K562 (cell line): ENCODE measurements around the gene ZFR2. TPM values are rescaled to one million over a fixed set of nuclear protein-coding genes. Genes with fewer than 3 reads are reported as not detected.

Experiments used
- ATAC-seq: fragments of 200-7000 bp; cut with Tn5 transposase; 3 replicates; pipeline ENCODE4 v1.9.1; 2020; ENCODE audit warnings: moderate library complexity
- BruUV-seq: library from RNA; stranded (reverse); fragments of 400-500 nt; replicated peaks from 2 replicates; lab custom pipeline; 2021; lab: Mats Ljungman, UMichigan
- CTCF ChIA-PET: fragments of 300-600 bp; formaldehyde crosslinking; extraction: SDS; loops from one replicate; lab custom pipeline; 2021; ENCODE audit warnings: low intra/inter-chr PET ratio; lab: Yijun Ruan, JAX
- POLR2A ChIA-PET: fragments of 300-600, 350-650 bp; sonication (Branson Sonifier 250); formaldehyde crosslinking; extraction: SDS; loops from one replicate; lab custom pipeline; 2021; ENCODE audit warnings: antibody characterized with exemption, inconsistent platforms; lab: Yijun Ruan, JAX
- DNase-seq, 4 experiments: peaks; one replicate each; pipeline versions ENCODE4 v3.0.0 to v3.0.0-alpha.2; 2011 to 2018; ENCODE audit warnings: low spot score in 3 of 4, mixed read lengths in 3 of 4; ENCODE audit errors: extremely low read depth in 1 of 4
- FAIRE-seq: peaks from 2 replicates; lab custom pipeline; 2011; peaks lifted over from hg19 to GRCh38; lab: Jason Lieb, UNC
- H2AFZ ChIP-seq: 2 replicates; pipeline ENCODE4 v1.6.0; 2011; ENCODE audit warnings: low read depth, low read length, control low read depth, inconsistent platforms
- H3K27ac ChIP-seq: fragments of 200-600 bp; 3 replicates; pipeline ENCODE4 v1.8.0; 2011; ENCODE audit warnings: low read depth, mild to moderate bottlenecking, control low read depth, inconsistent platforms, low read length, moderate library complexity, mixed read lengths; ENCODE audit errors: extremely low read depth
- H3K27me3 ChIP-seq, 2 experiments: fragments of 300-600 bp in 1 of 2; 2 replicates in 1 of 2; 3 replicates in 1 of 2; pipeline versions ENCODE4 v1.6.0 to v1.8.0; 2011; ENCODE audit warnings: inconsistent platforms in 2 of 2, low read length in 2 of 2, mild to moderate bottlenecking in 1 of 2, mixed read lengths in 1 of 2, moderate library complexity in 1 of 2; ENCODE audit not compliant: control insufficient read depth in 2 of 2, insufficient read depth in 2 of 2
- H3K36me3 ChIP-seq: fragments of 300-600 bp; 3 replicates; pipeline ENCODE4 v1.8.0; 2011; ENCODE audit warnings: mild to moderate bottlenecking, low read length, inconsistent platforms; ENCODE audit not compliant: control insufficient read depth, insufficient read depth
- H3K4me1 ChIP-seq, 2 experiments: fragments of 200-600 bp in 1 of 2; replicated peaks in 1 of 2; 2 replicates in 1 of 2; 3 replicates in 1 of 2; pipeline versions ENCODE4 v1.5.1 to v1.8.0; 2011; ENCODE audit warnings: inconsistent platforms in 2 of 2, low read length in 2 of 2, mild to moderate bottlenecking in 1 of 2, mixed read lengths in 1 of 2, moderate library complexity in 1 of 2; ENCODE audit not compliant: control insufficient read depth in 2 of 2, insufficient read depth in 2 of 2
- H3K4me2 ChIP-seq: 2 replicates; pipeline ENCODE4 v1.6.1; 2011; ENCODE audit warnings: low read length, control low read depth, inconsistent platforms, mixed read lengths; ENCODE audit not compliant: insufficient read depth
- H3K4me3 ChIP-seq: fragments of 200-600 bp; sonication (generic), shearing (Covaris generic); 2 replicates; pipeline ENCODE4 v1.5.1; 2016; ENCODE audit warnings: control low read depth, inconsistent platforms
- H3K79me2 ChIP-seq: fragments of 200-600 bp; 3 replicates; pipeline ENCODE4 v1.8.0; 2011; ENCODE audit warnings: low read length, inconsistent platforms; ENCODE audit not compliant: control insufficient read depth, insufficient read depth
- H3K9ac ChIP-seq, 2 experiments: 2 replicates each; pipeline versions ENCODE4 v1.6.0 to v1.6.1; 2011; ENCODE audit warnings: low read depth in 2 of 2, low read length in 2 of 2, control low read depth in 1 of 2, inconsistent platforms in 1 of 2, mild to moderate bottlenecking in 1 of 2, mixed read lengths in 1 of 2; ENCODE audit not compliant: insufficient read depth in 1 of 2
- H3K9me1 ChIP-seq: one replicate; pipeline ENCODE4 v1.6.0; 2011; ENCODE audit warnings: inconsistent platforms, mild to moderate bottlenecking, low read length, moderate library complexity; ENCODE audit not compliant: control insufficient read depth, insufficient read depth
- H3K9me3 ChIP-seq: replicated peaks from 2 replicates; pipeline ENCODE4 v1.5.1; 2011; ENCODE audit warnings: low read depth, low read length, inconsistent platforms; ENCODE audit not compliant: control insufficient read depth, insufficient read depth
- H4K20me1 ChIP-seq: replicated peaks from 2 replicates; pipeline ENCODE4 v1.6.1; 2011; ENCODE audit warnings: low read length, inconsistent platforms, mixed read lengths; ENCODE audit not compliant: control insufficient read depth, insufficient read depth
- DMBX1 ChIP-seq: fragments of 250-450 bp; sonication (Bioruptor Pico); IDR thresholded peaks from 2 replicates; pipeline ENCODE4 v1.8.0; 2022; ENCODE audit warnings: inconsistent platforms, mild to moderate bottlenecking, moderate library complexity, borderline replicate concordance
- EWSR1 ChIP-seq: fragments of 450-650 bp; IDR thresholded peaks from 2 replicates; pipeline ENCODE4 v1.6.1; 2018; ENCODE audit warnings: borderline replicate concordance, mild to moderate bottlenecking, low read depth, moderate library complexity; ENCODE audit not compliant: partially characterized antibody
- HOXB6 ChIP-seq: fragments of 250-450 bp; sonication (Bioruptor Pico); IDR thresholded peaks from 2 replicates; pipeline ENCODE4 v1.5.1; 2022; ENCODE audit warnings: mild to moderate bottlenecking, borderline replicate concordance
- MCM2 ChIP-seq: fragments of 450-650 bp; IDR thresholded peaks from 2 replicates; pipeline ENCODE4 v1.6.1; 2017; ENCODE audit warnings: low read depth, mild to moderate bottlenecking
- ZNF121 ChIP-seq: sonication (generic); formaldehyde crosslinking; conservative IDR thresholded peaks from 2 replicates; pipeline ENCODE4 v1.8.0; 2022; ENCODE audit warnings: missing genetic modification reagents
- ZNF3 ChIP-seq: fragments of 250-450 bp; sonication (Bioruptor Pico); IDR thresholded peaks from 2 replicates; pipeline ENCODE4 v1.5.0; 2021; ENCODE audit warnings: mild to moderate bottlenecking, moderate library complexity
- ZNF354B ChIP-seq: fragments of 250-450 bp; sonication (Bioruptor Pico); IDR thresholded peaks from 2 replicates; pipeline ENCODE4 v1.4.0; 2020
- WGBS: fragments of 100-300 bp; shearing (Covaris generic); methylation state at CpG from one replicate; pipeline ENCODE4 v1.1.6; 2016; ENCODE audit warnings: low coverage, mixed read lengths; ENCODE audit not compliant: insufficient coverage; ENCODE audit errors: missing lambda C conversion rate; 5-methylcytosine and 5-hydroxymethylcytosine counted together
- in situ Hi-C: fragments of 300-500 bp; cut with MboI; formaldehyde crosslinking; loops from 4 replicates; pipeline ENCODE4 v1.15.0; 2018; ENCODE audit warnings: inconsistent platforms, mixed read lengths
- intact Hi-C: fragments of 100-400 bp; cut with micrococcal nuclease; formaldehyde crosslinking; loops from 2 replicates; pipeline ENCODE4 v1.14.2; 2022
- polyA plus RNA-seq, 8 experiments: library from polyadenylated mRNA; depleted of rRNA in 4 of 8; stranded (reverse) in 5 of 8; unstranded in 3 of 8; fragments of >200 nt; fragmentation: Nextera tagmentation in 2 of 8; fragmentation: Illumina TruSeq in 1 of 8; extraction: Ambion mirVana in 2 of 8; extraction: Trizol in 1 of 8; gene quantifications; 2 replicates each; pipeline versions ENCODE4 v1.2.1 to v1.2.3, GENCODE V29; 2011 to 2014; ENCODE audit warnings: inconsistent platforms in 1 of 8, missing spikeins in 1 of 8
- total RNA-seq, 7 experiments: library from RNA; depleted of rRNA in 6 of 7; stranded (reverse); fragments of >200 nt in 6 of 7; fragmentation: Illumina TruSeq in 2 of 7; extraction: Trizol in 2 of 7; gene quantifications; 2 replicates each; pipeline versions ENCODE4 v1.2.1 to v1.2.3, GENCODE V29; 2011 to 2021; ENCODE audit warnings: low replicate concordance in 1 of 7
- TF ChIP-seq, protein P1 (sequence below): sonication (generic); formaldehyde crosslinking; IDR thresholded peaks from 2 replicates; pipeline ENCODE4 v1.8.0; 2022; ENCODE audit warnings: mild to moderate bottlenecking, missing genetic modification reagents
- TF ChIP-seq, protein P2 (sequence below): sonication (generic); formaldehyde crosslinking; IDR thresholded peaks from 2 replicates; pipeline ENCODE4 v1.9.0; 2022; ENCODE audit warnings: mild to moderate bottlenecking, missing genetic modification reagents

The ZFR2 gene
- total and polyA plus RNA-seq, 9 of the 15 experiments (the other 6 are each of a cell fraction or from before 2014, with no cell fraction given): 0.03 to 0.59 (median 0.07) TPM; not detected in 6

GRCh38 chr19:3839941-3840340 lies 28.9 kb downstream of the ZFR2 start (continued):
- no peak for TF ChIP-seq HOXB6 (CRISPR knock-in tag)
- TF ChIP-seq, protein P1, sequence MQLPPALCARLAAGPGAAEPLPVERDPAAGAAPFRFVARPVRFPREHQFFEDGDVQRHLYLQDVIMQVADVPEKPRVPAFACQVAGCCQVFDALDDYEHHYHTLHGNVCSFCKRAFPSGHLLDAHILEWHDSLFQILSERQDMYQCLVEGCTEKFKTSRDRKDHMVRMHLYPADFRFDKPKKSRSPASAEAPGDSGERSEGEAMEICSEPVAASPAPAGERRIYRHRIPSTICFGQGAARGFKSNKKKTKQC (CRISPR knock-in tag): no peak
- TF ChIP-seq ZNF354B (CRISPR knock-in tag): no peak
- no peak for TF ChIP-seq MCM2
- no peak for TF ChIP-seq DMBX1 (CRISPR knock-in tag)
- TF ChIP-seq EWSR1: no peak
- no peak for TF ChIP-seq ZNF3

DNA sequence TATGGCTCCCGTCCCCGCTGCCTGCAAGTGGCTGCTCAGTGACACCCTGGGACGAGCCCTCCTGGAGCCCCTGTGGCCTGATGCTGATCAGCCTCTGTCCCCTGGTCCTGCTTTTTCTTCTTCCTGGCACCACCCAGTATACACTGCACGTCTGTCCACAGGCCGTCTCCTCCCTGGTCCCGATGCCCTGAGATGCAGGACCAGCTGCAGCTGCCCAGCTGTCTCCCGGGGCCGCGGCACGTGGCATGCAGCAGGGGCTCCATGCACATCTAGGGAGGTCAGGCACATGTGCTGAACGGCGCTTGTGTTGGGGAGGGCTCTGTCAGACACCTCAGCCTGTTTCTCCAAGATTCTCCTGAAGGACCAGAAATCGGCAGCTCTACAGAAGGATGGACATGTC lies 30.2 kb downstream of the ZFR2 start:
- in situ Hi-C loops (no loop called here), intact Hi-C loops (no loop called here)
- Histone ChIP-seq H2AFZ (no peak overlapping the region), H3K4me3 (no peak overlapping the region), H3K9me3 (peaks cover 12% of the 10 kb centered on the region), H3K27me3 (peaks cover 0 to 22% of the 10 kb centered on the region in 2 experiments; a peak in 3 of 5 replicates), H3K9ac (0 out of 4 replicates have a peak overlapping the region, but pooled peaks of 1 of the 2 experiments have one; percentile 31), H3K4me1 (peaks cover 8 to 24% of the 10 kb centered on the region in 2 experiments), H3K27ac (no peak overlapping the region), H3K79me2 (no peaks in the 10 kb centered on the region), H4K20me1 (no peaks in the 10 kb centered on the region), H3K4me2 (no peak overlapping the region), H3K9me1 (no peaks in the 10 kb centered on the region), H3K36me3 (no peaks in the 10 kb centered on the region)
- POLR2A ChIA-PET: interaction anchor here (0.7 kb wide), 1 partner anchor 195 kb away, joined by 4 read pairs; no protein-coding TSS in a partner anchor
- ATAC-seq (no peak), DNase-seq (no peak), FAIRE-seq (no peak)
- BruUV-seq: no TSS peak
- 26% methylated on average over 12 of the region's 13 CpGs for WGBS
- TF ChIP-seq, protein P2, sequence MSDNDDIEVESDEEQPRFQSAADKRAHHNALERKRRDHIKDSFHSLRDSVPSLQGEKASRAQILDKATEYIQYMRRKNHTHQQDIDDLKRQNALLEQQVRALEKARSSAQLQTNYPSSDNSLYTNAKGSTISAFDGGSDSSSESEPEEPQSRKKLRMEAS (CRISPR knock-in tag): peak; percentile 54; the same call in 1 of the 2 replicates
- TF ChIP-seq ZNF121 (CRISPR knock-in tag): no peak
- CTCF ChIA-PET: no interaction called here
